CD4-positive, alpha-beta T cell treated with Interleukin-2 at 100 ng/mL for 4 hours (primary cell): ENCODE data around the gene IL3.
A peak's percentile ranks its signal among the peaks of the same experiment; 100 is the strongest.

Experiments used
- DNase-seq: peaks from one replicate; pipeline ENCODE4 v3.0.0-alpha.2; 2020; ENCODE audit warnings: low spot score

Gene IL3

GRCh38 chr5:132060501-132061161 is at the start of gene IL3:
Gene IL3 (plus strand): TSS chr5:132060655. CDS start chr5:132060707, 52 bp downstream.
- DNase-seq, result no peak

- no peak for DNase-seq
These were observed 49.4 kb upstream of the IL3 start for GRCh38 chr5:132010989-132011621.

GRCh38 chr5:132011622-132012343 is 48.7 kb upstream of the IL3 start, which contains the start of gene ACSL6:
Gene ACSL6 (minus strand): TSS chr5:132011658. CDS start chr5:132011553, 105 bp downstream.
- peak; percentile 32 for DNase-seq

- DNase-seq, result no peak
These were observed 48.0 kb upstream of the IL3 start for GRCh38 chr5:132012371-132013005.

GRCh38 chr5:132013006-132013689 is 47.3 kb upstream of the IL3 start:
- DNase-seq, result no peak

- no peak for DNase-seq
These were observed 46.7 kb upstream of the IL3 start for GRCh38 chr5:132013711-132014110.

GRCh38 chr5:132016721-132017250 is 43.7 kb upstream of the IL3 start:
- no peak for DNase-seq

GRCh38 chr5:132017316-132017715 is 43.1 kb upstream of the IL3 start:
- DNase-seq, result peak; percentile 17

- no peak for DNase-seq
These were observed 42.5 kb upstream of the IL3 start for GRCh38 chr5:132017738-132018625.

GRCh38 chr5:132019337-132019736 is 41.1 kb upstream of the IL3 start:
- no peak for DNase-seq

- peak; percentile 81 for DNase-seq
These were observed 40.4 kb upstream of the IL3 start for GRCh38 chr5:132019857-132020555.

- no peak for DNase-seq
These were observed 39.7 kb upstream of the IL3 start for GRCh38 chr5:132020568-132021339.

- no peak for DNase-seq
These were observed 38.8 kb upstream of the IL3 start for GRCh38 chr5:132021654-132022053.

GRCh38 chr5:132022737-132023136 is 37.7 kb upstream of the IL3 start:
- DNase-seq, result no peak

- no peak for DNase-seq
These were observed 37.0 kb upstream of the IL3 start for GRCh38 chr5:132023258-132024116.

- DNase-seq, result no peak
These were observed 36.4 kb upstream of the IL3 start for GRCh38 chr5:132024117-132024435.

GRCh38 chr5:132024789-132025402 is 35.6 kb upstream of the IL3 start:
- no peak for DNase-seq

GRCh38 chr5:132025403-132025971 is 35.0 kb upstream of the IL3 start:
- no peak for DNase-seq
